HL-60/S4 treated with phorbol 12-myristate 13-acetate at 8.2 ng/mL for 4 days and 3 days (cell line): ENCODE measurements around the gene PVALEF.

Experiments used
- in situ Hi-C: fragments of 300-500 bp; cut with MboI; formaldehyde crosslinking; loops from 2 replicates; pipeline ENCODE4 v1.15.0; 2022; ENCODE audit warnings: low sequenced_read_pairs

The PVALEF gene

GRCh38 chr17:81128338-81128737, 37.0 kb upstream of the PVALEF start:
- in situ Hi-C loops = loop anchor here (25.0 kb wide), 1 partner anchor 109 kb away; the partner anchor contains the start of genes NDUFAF8 and TEPSIN

DNA sequence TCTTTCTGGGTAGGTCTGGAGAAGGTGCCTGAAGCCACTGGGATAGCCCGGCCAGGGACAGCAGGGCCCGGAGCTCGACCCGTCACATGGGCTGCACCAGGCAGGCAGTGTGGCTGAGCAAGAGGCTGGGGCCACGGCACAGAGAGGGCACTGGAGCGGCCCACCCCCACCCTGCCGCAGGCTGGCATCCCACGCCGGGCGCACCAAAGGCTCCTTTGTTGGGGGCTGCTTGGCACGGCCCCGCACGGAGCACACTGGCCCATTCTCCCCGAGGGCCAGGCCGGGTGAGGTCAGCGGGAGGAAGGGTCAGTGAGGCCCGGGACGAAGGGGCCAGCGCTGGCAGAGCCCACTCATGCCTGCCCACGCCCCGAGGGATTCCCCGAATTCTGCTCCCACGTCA, 36.5 kb upstream of the PVALEF start:
- in situ Hi-C loops = loop anchor here (25.0 kb wide), 1 partner anchor 109 kb away; the partner anchor contains the start of genes NDUFAF8 and TEPSIN

- in situ Hi-C loops = loop anchor here (25.0 kb wide), 1 partner anchor 108 kb away; the partner anchor contains the start of genes NDUFAF8 and TEPSIN
These were observed 36.0 kb upstream of the PVALEF start for GRCh38 chr17:81129289-81129688.

GRCh38 chr17:81129711-81130367, 35.5 kb upstream of the PVALEF start:
- in situ Hi-C loops = loop anchor here (25.0 kb wide), 1 partner anchor 107 kb away; the partner anchor contains the start of genes NDUFAF8 and TEPSIN

DNA sequence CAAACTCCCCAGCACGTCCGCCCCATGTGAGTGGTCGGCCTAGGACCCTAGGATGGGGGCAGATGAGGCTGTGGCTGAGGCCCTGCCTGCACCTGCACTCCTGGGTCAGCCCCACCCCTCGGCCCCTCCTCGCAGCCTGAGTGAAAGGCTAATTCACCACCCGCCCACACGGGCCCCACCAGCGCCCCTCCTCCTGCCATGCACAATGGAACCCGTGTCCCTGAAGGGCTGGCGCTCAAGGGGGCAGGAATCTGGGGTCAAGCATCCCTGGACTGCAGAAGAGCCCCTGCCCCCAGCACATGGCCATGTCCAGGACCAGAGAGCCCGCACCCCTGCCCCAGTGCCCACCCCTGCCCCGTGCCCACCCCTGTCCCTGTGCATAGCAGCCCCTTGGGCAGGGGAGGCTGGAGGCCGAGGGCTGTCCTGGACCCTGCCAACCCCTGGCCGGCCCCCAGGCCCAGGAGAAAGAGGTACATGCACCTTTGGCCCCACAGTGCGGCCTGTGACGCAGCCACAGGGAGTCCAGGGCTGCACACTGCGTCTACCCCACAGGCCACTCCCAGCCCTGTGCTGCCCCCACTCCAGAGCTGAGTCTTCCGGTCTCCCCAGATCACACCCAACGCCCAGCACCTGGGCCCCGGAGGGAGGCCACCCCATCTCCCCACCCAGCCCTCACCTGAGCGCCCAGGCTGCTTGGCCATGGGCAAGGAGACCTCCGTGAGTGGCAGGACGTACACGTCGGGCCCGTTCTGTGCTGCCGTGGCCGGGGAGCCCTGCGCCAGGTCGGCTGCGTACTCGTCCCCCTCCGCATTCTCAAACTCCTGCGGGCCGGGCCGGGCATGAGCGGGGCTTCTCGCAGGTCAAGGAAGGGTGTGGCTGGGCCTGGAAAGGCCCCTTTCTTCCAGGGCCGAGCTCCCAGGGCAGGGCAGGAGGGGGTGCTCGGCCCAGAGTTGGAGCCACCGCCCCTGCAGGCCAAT, 34.6 kb upstream of the PVALEF start:
- in situ Hi-C loops = loop anchor here (25.0 kb wide), 1 partner anchor 107 kb away; the partner anchor contains the start of genes NDUFAF8 and TEPSIN

DNA sequence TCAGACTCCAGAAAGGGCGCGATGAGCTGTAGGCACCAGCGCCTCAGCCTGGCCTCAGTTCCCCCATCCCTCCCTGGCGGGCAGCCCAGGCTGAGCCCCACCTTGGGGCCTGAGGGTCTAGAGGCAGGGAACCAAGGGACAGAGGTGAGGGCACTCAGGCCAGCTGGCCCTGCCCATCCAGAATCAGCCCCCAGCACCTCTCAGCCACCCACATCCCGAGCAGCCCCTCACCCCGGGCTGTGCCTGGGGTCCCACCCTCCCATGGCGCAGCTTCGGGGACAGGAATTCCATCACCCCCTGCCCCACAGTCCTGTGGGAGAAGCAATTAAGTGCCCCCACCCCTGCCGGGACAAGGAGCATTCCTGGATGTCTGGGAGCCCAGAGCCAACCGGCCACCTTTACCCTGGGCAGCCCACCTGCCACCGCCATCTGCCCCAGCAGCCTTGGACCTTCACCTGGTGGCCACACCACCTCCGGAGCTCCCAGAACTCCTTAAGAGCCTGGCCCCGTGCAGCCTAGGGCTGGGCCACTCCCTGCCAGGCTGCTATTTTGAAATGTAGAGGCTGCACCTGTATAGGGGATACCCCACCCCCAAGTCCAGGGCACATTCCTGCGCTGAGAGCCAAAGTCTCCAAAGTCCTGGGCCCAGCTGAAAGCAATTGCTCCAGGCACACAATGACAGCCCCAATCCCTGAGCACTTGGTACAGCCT, 33.7 kb upstream of the PVALEF start:
- in situ Hi-C loops = loop anchor here (25.0 kb wide), 1 partner anchor 106 kb away; the partner anchor contains the start of genes NDUFAF8 and TEPSIN

DNA sequence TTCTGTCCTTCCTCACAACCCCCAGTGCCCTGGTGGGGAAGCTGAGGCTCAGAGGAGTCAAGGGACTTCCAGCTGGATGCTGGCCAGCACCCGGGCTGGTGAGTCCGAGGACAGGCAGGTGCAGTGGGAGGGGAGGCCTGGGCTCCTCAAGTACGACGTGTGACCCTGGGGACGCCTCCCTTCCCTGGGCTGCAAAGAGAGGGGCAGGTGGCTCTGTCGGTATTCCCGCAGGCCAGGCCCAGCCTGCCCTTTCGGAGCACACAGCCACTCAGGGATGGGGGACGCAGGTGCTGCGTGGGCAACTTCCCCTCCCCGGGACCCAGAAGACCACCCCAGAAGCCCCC, 33.1 kb upstream of the PVALEF start:
- in situ Hi-C loops = loop anchor here (25.0 kb wide), 1 partner anchor 105 kb away; the partner anchor contains the start of genes NDUFAF8 and TEPSIN

DNA sequence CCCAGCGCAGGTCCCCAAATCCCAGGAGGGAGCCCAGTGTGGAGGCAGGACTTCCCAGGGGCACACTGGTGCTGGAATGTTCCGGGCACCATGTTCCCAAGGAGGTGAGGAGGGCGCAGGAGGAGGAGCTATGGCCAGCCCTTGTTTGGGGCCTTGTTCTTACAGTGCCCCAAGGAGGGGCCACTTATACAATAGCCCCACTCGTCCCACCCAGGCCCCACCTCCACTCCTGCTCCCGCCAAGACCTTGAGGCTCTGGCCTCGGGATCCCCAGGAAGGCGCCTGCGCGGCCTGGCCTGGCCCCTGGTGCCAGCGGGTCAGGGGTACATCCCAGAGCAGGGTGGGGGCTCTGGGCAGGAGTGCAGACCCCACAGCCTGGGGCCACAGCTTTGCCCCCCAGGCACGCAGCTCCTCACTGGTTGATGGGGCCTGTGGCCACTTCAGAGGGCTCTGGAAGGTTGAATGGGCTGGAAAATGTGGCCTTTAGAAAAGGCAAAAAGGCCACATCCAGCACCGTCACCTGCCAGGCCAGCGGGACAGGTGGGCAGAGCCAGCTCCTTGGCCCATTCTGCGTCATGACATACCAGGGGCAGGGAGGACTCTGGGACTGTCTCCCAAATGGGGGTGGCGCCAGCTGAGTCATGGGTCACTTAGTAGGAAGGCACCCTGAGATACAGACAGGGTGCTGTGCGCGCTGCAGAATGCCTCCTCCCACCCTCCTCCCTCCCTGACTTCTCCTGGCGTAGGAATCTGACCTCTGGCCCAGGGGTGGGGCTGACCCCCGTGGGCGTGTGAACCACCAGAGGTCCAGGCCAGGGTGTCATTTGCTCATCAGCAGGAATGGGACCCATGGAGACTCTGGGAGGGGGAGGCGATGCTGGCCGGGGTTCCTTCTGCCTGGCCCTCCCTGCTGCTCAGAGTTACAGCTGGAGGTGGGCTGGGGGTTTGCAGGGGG, 32.3 kb upstream of the PVALEF start:
- in situ Hi-C loops = loop anchor here (25.0 kb wide), 1 partner anchor 104 kb away; the partner anchor contains the start of genes NDUFAF8 and TEPSIN

- in situ Hi-C loops = loop anchor here (25.0 kb wide), 1 partner anchor 103 kb away; the partner anchor contains the start of genes NDUFAF8 and TEPSIN
These were observed 31.1 kb upstream of the PVALEF start for GRCh38 chr17:81134064-81134781.

GRCh38 chr17:81135505-81136278, 29.6 kb upstream of the PVALEF start:
- in situ Hi-C loops = loop anchor here (25.0 kb wide), 1 partner anchor 102 kb away; the partner anchor contains the start of genes NDUFAF8 and TEPSIN

GRCh38 chr17:81136366-81136765, 28.9 kb upstream of the PVALEF start:
- in situ Hi-C loops = loop anchor here (25.0 kb wide), 1 partner anchor 101 kb away; the partner anchor contains the start of genes NDUFAF8 and TEPSIN

GRCh38 chr17:81137248-81137647, 28.1 kb upstream of the PVALEF start:
- in situ Hi-C loops = loop anchor here (25.0 kb wide), 1 partner anchor 100 kb away; the partner anchor contains the start of genes NDUFAF8 and TEPSIN

DNA sequence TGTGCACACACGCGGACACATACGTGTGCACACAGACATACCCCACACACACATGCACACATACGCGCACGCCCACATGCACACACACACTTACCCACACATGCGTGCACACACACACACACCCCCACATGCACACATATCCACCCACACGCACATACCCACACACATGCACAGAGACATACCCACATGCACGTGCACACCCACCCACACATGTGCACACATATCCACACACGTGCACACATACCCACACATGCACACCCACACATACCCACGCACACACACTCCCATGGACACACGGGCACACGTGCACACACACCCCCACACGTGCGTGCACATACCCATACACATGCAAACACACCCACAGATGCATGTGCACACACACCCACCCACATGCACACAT, 27.2 kb upstream of the PVALEF start:
- in situ Hi-C loops = loop anchor here (25.0 kb wide), 1 partner anchor 99 kb away; the partner anchor contains the start of genes NDUFAF8 and TEPSIN

DNA sequence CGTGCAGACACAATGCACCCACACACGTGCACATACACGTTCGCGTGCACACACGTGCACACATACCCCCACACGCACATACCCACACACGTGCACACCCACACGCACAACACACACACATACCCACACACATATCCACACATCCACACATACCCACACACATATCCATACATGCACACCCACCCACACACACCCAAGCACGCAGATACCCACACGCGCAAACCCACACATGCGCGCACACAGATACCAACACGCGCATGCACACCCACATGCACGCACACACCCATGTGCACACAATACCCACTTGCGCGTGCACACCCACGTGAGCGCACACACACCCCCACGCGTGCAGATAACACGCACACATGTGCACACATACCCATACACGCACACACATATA, 26.8 kb upstream of the PVALEF start:
- in situ Hi-C loops = loop anchor here (25.0 kb wide), 1 partner anchor 99 kb away; the partner anchor contains the start of genes NDUFAF8 and TEPSIN

- in situ Hi-C loops = loop anchor here (25.0 kb wide), 1 partner anchor 98 kb away; the partner anchor contains the start of genes NDUFAF8 and TEPSIN
These were observed 25.9 kb upstream of the PVALEF start for GRCh38 chr17:81139428-81139827.

DNA sequence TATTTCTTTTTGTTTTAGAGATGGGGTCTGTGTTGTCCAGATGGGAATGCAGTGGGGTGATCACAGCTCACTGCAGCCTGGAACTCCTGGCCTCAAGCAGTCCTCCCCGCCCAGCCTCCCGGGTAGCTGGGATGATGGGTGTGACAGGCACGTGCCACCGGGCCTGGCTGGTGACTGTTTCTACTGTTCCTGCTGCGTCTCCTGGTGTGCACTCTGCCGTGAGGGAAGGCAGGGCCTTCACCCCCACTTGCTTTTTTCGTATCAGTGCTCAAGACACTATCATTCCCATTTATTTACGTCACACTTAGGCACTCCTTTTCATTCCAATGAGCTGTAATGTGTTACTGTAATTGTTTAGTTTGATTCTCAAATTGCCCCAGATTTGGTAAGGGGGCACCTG, 25.3 kb upstream of the PVALEF start:
- in situ Hi-C loops = loop anchor here (25.0 kb wide), 1 partner anchor 97 kb away; the partner anchor contains the start of genes NDUFAF8 and TEPSIN

DNA sequence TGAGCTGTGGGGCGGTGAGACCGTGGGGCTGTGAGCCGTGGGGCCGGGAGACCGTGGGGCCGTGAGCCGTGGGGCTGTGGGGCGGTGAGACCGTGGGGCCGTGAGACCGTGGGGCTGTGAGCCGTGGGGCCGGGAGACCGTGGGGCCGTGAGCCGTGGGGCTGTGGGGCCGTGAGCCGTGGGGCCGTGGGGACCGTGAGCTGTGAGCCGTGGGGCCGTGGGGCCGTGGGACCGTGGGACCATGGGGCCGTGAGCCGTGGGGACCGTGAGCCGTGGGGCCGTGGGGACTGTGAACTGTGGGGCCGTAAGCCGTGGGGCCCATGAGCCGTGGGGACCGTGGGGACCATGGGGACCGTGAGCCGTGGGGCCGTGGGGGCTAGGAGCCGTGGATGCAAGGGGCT, 24.6 kb upstream of the PVALEF start:
- in situ Hi-C loops = loop anchor here (25.0 kb wide), 1 partner anchor 97 kb away; the partner anchor contains the start of genes NDUFAF8 and TEPSIN
